WI38 (cell line): ENCODE measurements around the gene RXFP1.

Experiments
- H3K4me3 ChIP-seq: 2 replicates; pipeline ENCODE4 v1.5.1; 2011; ENCODE audit warnings: low read depth, mild to moderate bottlenecking, control low read depth, low read length
- CTCF ChIP-seq: IDR thresholded peaks from 2 replicates; pipeline ENCODE4 v1.5.1; 2012; ENCODE audit warnings: low read depth, mild to moderate bottlenecking, control low read depth, low read length

Gene RXFP1

GRCh38 chr4:158606969-158607368 is 85.3 kb downstream of the RXFP1 start:
- no peak for TF ChIP-seq CTCF
- no peak overlapping the region for H3K4me3 ChIP-seq

- no peak for TF ChIP-seq CTCF
- H3K4me3 ChIP-seq, result peak overlapping the region; percentile 33
Observed at GRCh38 chr4:158609116-158609515, 87.4 kb downstream of the RXFP1 start.

GRCh38 chr4:158610790-158611189 is 89.1 kb downstream of the RXFP1 start:
- no peak for TF ChIP-seq CTCF
- no peak overlapping the region for H3K4me3 ChIP-seq

- TF ChIP-seq CTCF, result no peak
Observed at GRCh38 chr4:158613046-158613445, 91.4 kb downstream of the RXFP1 start.

GRCh38 chr4:158617956-158618355 is 96.3 kb downstream of the RXFP1 start:
- no peak for TF ChIP-seq CTCF
- no peak overlapping the region for H3K4me3 ChIP-seq

More at GRCh38 chr4:158613046-158613445, 91.4 kb downstream of the RXFP1 start:
- no peak overlapping the region for H3K4me3 ChIP-seq

GRCh38 chr4:158621729-158622128 is 100.0 kb downstream of the RXFP1 start:
- no peak overlapping the region for H3K4me3 ChIP-seq
- no peak for TF ChIP-seq CTCF

- no peak overlapping the region for H3K4me3 ChIP-seq
- TF ChIP-seq CTCF, result no peak
Observed at GRCh38 chr4:158622251-158622650, 100.6 kb downstream of the RXFP1 start.
